Omental fat pad (tissue), 4 donors: ENCODE results near the gene SHISA5. TPM values are rescaled to one million over a fixed set of nuclear protein-coding genes. Genes with fewer than 3 reads are reported as not detected.

Experiments used
- ATAC-seq: fragments of 150-250 bp; one replicate; pipeline ENCODE4 v1.9.1; 2016; ENCODE audit warnings: mild to moderate bottlenecking, moderate library complexity; ENCODE audit not compliant: low FRiP score
- DNase-seq: peaks from one replicate; pipeline ENCODE4 v3.0.0-alpha.2; 2019; ENCODE audit warnings: low spot score
- CTCF ChIP-seq, 3 donors: fragments of 450-650 bp; IDR thresholded peaks; one replicate each; pipeline ENCODE4 v1.5.1; 2016 to 2017; ENCODE audit warnings: antibody characterized with exemption in 3 of 3, mild to moderate bottlenecking in 3 of 3, moderate library complexity in 2 of 3
- total RNA-seq, 4 donors: library from RNA; depleted of rRNA; stranded (reverse); fragments of >200 nt; gene quantifications; one replicate each; pipeline ENCODE4 v1.1.0, GENCODE V29; 2016

Gene SHISA5
- total RNA-seq, 4 donors from 2014 or later, result 99.5 to 120 (median 118) TPM

GRCh38 chr3:48519277-48519643, 15.3 kb upstream of the SHISA5 start:
- DNase-seq (no peak), ATAC-seq (no peak)
- no peak for TF ChIP-seq CTCF (IDR thresholded peaks at IDR 0.05)

DNA sequence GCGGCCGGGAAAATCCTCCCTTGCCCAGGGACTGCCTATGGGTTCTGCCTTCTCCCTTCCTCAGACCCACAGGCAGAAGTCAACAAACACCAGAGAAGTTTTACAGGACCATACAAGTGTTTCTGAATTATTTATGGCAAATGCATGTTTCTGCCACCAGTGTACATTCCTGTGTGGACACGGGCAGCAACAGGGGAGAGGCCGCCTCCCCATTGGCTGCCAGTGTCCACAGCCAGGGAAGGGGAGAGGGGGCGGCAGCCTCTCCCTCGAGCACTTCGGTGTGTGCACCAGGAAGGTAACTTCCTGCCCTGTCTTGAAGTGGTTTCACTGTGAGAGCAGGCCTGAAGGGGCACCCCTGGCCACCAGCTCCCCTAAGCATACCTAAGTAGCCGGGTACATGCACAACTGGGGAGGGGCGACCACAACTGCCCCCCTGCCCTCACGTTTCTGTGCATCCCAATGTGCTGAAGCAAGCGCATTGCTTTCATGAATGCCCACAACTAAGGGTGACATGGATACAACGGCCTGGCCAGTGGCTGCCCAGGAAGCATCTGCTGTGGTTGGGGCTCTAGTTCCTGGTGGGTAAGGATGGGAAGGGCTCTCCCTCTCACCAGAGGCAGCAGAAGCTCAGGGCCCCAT, 14.8 kb upstream of the SHISA5 start:
- DNase-seq, result no peak
- ATAC-seq, result no peak
- TF ChIP-seq CTCF (IDR thresholded peaks at IDR 0.05), result no peak

- DNase-seq (no peak), ATAC-seq (no peak)
- TF ChIP-seq CTCF (IDR thresholded peaks at IDR 0.05), result no peak
These were observed 14.1 kb upstream of the SHISA5 start for GRCh38 chr3:48518069-48518468.

DNA sequence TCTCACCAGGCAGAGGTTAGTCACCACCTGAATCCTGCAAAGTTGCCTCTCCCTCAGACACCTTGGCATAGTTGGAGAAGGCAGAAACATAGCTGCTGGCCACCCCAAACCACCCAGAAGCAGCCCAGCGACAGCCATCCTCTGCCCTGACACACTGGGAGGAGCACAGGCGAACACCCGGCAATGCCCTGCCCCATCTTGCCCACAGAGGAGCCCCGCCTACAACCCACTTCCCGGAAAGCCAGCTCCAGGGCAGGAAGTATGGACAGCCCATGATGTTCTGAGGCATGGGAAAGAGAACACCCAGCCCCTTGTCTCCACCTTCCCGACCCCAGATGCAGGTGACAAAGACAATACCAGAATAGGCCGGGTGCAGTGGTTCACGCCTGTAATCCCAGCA, 12.6 kb upstream of the SHISA5 start:
- ATAC-seq, result no peak
- no peak for DNase-seq
- no peak for TF ChIP-seq CTCF (IDR thresholded peaks at IDR 0.05)

GRCh38 chr3:48514431-48515227, 10.7 kb upstream of the SHISA5 start:
- no peak for TF ChIP-seq CTCF (IDR thresholded peaks at IDR 0.05)
- no peak for DNase-seq

GRCh38 chr3:48511551-48511950, 7.6 kb upstream of the SHISA5 start:
- no peak for DNase-seq
- ATAC-seq, result no peak
- TF ChIP-seq CTCF (IDR thresholded peaks at IDR 0.05), result no peak

More at GRCh38 chr3:48514431-48515227, 10.7 kb upstream of the SHISA5 start:
- ATAC-seq, result no peak
